HG02840 (cell line): ENCODE results near the gene PILRB.
"Not testable (repeated sequence)": the region's sequence is repeated elsewhere in the genome, so short reads cannot be mapped to it uniquely, and the experiment has no call there.

Experiments used
- ATAC-seq: cut with Tn5 transposase; IDR thresholded peaks from one replicate; pipeline ENCODE4 v1.9.1; 2021; ENCODE audit warnings: mild to moderate bottlenecking, moderate library complexity, moderate number of reproducible peaks; ENCODE audit not compliant: unreplicated experiment, low FRiP score

PILRB gene

GRCh38 chr7:100353685-100354330 is 4.1 kb upstream of the PILRB start:
- no peak for ATAC-seq

DNA sequence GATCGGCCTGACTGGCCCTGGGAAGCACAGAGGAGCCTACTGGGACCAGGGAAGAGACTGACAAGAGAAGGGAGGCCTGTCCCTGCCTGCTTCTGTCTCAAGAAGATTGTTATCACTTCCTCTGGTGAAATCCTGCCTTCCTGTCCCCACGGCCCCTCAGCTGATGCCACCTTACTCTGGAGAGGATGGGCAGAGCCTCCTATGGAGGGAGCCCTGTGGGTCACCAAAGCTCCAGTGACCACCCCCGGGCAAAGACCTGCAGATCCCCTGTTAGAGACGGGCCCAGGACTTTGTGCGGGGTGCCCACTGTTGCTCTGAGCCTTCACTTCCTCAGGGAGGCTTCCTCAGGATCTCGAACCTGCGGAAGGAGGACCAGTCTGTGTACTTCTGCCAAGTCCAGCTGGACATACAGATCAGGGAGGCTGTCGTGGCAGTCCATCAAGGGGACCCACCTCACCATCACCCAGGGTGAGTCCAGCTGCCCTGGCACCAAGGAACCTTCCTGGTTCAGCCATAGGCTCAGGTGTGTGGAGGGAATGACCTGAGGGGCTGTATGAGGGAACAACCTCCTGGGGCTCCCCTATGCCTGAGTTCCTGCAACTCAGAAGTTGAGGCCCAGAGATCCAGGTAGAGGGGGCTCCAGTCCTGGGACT is 1.4 kb upstream of the PILRB start:
- ATAC-seq, result no peak

- ATAC-seq, result no peak
Observed at GRCh38 chr7:100357131-100357561, 771 bp upstream of the PILRB start.

DNA sequence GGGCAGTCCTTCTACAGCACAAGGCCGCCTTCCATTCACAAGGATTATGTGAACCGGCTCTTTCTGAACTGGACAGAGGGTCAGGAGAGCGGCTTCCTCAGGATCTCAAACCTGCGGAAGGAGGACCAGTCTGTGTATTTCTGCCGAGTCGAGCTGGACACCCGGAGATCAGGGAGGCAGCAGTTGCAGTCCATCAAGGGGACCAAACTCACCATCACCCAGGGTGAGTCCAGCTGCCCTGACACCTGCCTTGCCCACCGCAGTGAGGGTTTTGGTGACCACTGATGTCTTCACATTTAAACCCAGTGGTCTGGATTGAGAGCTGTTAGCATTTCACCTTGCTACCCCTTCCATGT is 918 bp downstream of the PILRB start:
- no peak for ATAC-seq

DNA sequence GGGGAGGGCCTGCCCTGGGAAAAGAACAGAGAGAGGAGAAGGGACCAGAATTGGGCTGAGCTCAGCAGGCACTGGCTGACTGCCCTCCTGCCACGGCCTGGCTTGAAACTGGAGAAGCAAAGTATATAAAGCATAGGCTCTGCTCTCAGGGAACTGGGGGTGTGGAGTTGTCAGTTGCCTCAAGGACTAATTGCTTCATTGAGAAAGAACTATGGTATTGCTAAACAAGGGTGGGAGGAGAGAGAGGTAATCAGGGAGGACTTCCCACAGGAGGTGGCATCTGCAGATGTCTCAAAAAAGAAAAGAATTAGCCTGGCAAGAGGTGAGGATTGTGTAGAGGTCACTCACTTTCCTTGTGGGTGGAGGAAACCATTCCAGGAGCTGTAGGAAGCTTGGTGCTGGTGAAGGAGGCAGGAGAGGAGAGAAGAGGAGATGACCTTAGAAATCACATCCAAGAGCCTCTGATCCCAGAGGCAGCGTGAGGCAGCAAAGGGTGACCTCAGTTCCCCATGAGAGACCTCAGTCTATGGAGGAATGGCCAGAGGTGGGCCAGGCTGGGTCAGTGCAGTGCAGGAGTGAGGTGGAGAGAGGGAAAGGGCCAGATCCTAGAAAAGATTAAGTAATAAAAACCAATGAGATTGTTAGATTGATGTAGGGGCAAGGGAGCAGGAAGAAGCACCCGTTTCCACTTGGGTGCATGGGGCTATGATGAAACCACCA is 2.4 kb downstream of the PILRB start:
- no peak for ATAC-seq

DNA sequence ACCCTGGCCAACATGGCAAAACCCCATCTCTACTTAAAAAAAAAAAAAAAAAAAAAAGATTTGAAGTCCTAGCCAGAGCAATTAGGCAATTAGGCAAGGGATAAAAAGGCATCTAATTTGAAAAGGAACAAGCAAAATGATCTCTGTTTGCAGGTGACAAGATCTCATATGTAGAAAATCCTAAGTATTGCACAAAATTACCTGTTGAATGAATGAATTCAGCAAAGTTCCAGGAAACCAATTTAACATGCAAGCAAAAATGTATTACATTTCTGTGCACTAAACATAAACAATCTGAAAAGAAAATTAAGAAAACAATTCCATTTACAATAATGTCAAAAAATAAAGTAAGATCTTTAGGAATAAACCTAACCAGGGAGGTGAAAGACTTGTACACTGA is 5.2 kb downstream of the PILRB start:
- no peak for ATAC-seq

DNA sequence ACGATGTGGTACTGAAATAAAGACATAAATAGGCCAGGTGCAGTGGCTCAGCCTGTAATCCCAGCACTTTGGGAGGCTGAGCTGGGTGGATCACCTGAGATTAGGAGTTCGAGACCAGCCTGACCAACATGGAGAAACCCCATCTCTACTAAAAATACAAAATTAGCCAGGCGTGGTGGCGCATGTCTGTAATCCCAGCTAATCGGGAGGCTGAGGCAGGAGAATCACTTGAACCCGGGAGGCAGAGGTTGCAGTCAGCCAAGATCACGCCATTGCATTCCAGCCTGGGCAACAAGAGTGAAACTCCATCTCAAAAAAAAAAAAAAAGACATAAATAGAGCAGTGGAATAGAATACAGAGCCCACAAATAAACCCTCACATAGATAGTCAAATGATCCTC is 5.9 kb downstream of the PILRB start:
- ATAC-seq, result not testable (repeated sequence)

DNA sequence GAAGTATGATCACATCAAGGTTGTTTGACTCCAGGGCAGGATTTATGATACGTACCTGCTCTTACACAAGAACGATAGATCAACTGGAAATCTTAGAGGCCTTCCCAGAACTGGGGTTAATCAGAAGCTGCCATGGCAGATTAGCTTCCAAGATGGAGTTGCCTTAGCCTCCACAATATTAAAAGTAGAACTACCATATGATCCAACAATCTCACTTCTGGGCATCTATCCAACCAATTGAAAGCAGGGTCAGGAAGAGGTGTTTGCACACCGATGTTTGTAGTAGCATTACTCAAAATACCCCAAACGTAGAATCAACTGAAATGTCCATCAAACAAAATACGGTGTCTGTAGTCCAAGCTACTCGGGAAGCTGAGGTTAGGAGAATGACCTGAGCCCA is 6.6 kb downstream of the PILRB start:
- ATAC-seq, result no peak

GRCh38 chr7:100365998-100366367 is 8.1 kb downstream of the PILRB start:
- ATAC-seq, result not testable (repeated sequence)

DNA sequence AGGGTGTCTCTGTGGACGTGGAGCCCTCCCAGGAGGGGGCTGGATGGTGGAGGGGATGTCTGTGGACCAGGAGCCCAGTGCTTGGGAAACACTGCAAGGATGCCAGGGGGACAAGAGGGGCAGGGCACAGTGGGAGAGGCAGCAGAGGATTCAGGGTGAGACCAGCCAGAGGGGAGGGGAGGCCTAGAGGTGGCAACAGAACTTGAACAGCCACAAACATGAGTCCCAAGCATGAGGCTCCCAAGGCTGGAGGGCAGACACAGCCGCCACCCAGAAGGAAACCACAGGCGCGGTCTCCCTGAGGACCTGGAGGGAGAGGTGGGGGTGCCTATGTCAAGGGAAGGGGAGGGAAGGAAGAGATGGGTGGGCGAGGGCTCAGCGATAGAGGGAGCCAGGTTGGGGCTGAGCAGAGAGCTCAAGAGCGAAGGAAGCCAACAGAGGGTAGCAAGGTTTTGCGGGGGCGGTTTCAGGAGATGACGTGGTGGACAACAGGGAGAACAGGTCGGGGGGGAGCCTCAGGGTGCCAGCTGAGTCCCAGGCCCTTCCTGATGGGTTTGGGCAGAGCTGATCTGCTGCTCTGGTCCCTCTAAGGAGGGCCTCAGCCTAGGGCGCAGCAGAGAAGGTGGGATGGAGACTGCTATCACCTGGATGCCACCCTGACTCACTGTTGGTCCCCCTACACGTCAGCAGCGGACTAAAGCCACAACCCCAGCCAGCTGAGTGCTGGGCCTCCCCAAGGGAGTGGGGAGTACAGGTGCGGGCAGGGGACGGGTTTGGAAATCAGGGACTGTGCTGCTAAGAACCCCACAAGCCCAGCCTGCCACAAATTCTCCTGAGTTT is 8.7 kb downstream of the PILRB start:
- ATAC-seq, result no peak

DNA sequence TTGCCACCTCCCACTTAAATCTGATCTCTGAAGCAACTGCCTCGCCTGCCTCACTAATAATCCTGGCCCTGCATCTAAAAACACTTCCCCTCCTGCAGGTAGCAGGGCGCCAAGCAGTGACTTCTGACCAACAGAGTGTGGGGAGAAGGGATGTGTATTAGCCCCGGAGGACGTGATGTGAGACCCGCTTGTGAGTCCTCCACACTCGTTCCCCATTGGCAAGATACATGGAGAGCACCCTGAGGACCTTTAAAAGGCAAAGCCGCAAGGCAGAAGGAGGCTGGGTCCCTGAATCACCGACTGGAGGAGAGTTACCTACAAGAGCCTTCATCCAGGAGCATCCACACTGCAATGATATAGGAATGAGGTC is 9.3 kb downstream of the PILRB start:
- ATAC-seq, result no peak

- ATAC-seq, result no peak
Observed at GRCh38 chr7:100367676-100368613, 10.0 kb downstream of the PILRB start.

DNA sequence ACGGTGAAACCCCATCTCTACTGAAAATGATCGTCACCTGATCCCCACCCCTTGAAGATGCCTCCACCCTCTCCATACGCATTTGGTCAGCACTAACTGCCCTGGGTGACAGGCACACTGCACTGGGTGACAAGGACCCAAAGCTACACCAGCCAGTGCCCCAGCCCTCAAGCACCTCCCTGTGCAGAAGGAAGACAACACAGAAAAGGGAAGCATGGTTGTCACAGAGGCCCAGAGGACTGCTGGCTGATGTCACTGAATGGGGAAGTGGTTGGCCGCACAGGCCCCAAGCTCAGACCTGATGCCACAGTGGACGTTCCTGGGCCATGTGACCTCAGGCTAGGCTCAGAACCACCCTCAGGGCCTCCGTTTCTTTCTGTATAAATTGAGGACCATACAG is 11.2 kb downstream of the PILRB start:
- peak; percentile 49 for ATAC-seq

DNA sequence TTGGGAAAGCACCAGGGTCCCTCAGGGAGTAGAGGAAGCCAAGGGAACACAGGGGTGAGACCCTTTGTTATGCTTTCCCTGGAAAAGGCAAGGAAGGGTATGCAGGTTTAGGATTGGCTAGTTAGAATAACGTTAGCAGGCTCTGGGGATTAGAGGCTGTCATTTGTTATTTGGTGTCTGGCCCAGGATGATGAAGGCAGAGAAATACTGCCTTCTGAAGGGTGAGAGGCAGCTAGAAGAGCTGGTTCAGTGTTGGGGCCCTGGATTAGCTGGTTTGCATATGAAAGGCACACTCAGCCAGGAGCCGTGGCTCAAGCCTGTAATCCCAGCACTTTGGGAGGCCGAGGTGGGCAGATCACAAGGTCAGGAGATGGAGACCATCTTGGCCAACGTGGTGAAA is 12.4 kb downstream of the PILRB start:
- ATAC-seq, result no peak

DNA sequence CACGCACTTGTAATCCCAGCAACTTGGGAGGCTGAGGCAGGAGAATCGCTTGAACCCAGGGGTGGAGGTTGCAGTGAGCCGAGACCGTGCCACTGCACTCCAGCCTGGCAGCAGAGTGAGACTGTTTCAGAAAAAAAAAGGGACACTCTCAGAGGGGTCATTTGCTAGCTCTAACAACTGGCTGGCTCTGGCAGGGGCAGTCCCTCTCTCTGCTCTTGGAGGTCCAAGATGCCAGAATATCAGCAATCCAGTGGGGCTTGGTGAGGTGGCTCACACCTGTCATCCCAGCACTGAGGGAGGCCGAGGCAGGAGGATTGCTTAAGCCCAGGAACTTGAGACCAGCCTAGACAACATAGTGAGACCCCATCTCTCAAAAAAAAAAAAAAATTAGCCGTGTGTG is 12.8 kb downstream of the PILRB start:
- no peak for ATAC-seq

DNA sequence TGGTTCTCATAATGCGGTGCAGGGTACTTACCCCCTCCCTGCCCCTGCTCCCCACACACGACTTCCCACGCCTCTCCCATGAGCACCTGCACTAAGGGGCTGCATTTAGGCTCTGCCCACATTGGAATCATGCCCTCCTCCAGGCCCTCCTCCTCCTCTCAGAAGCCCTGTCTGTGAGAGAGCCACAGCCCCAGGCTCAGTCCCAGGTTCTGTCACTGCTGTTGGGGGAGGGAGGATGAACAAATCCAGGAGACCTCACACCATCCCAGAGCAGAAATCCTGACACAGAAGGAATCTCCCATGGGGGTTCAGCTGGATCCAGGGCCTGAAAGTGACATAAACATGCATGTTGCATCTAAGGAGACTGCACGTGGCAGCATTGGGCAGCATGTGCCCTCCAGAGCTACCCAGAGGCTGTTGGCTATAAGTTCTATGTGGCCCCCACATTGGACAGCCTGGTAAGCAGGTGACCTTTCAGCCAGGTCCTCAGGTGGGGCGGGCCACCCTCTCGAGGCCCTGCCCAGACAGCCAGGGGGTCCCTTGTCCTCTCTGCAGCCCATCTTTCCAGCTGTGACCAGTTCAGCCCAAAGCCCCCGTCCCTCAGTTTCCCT is 13.7 kb downstream of the PILRB start:
- no peak for ATAC-seq

GRCh38 chr7:100372256-100372655 is 14.3 kb downstream of the PILRB start:
- no peak for ATAC-seq

DNA sequence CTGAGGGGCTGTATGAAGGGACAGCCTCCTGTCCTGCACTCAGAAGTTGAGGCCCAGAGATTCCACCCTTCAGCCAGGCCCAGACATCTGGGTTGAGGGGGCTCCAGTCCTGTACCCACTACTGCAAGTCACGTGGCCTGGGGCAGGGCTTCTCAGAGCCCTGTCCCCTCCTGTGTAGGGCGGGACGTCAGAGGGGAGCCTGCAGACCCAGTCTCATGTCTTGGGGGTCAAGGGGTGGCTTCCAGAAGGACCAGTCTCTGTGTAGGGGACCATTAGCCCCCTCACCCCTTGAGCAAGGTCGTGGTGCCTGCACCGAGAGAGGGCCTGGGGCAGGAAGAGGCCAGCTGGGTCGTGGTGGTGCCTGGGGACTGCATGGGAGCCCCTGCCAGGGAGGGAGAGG is 14.8 kb downstream of the PILRB start:
- ATAC-seq, result no peak

DNA sequence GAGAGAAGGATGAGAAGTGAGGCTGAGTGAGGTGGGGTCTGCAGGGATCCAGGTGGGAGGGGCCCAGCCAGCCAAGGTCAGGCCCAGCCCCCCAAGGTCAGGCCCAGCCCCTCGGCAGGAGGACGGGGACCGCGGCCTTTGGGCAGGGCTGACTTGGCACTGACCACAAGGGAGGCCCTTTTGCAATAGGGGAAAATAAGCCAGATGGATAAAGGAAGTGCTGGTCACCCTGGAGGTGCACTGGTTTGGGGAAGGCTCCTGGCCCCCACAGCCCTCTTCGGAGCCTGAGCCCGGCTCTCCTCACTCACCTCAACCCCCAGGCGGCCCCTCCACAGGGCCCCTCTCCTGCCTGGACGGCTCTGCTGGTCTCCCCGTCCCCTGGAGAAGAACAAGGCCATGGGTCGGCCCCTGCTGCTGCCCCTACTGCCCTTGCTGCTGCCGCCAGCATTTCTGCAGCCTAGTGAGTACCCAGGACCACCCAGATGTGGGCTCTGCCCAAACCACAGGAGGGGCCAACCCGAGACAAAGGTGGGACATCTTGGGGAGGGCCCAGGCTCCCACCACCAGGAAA is 15.4 kb downstream of the PILRB start, which contains the start of gene PILRA:
Gene PILRA, plus strand, starts transcription at position 227 of the 571 bp plus-strand sequence. Its CDS starts 170 bp downstream, at position 397.
- ATAC-seq, result no peak
